Progenitor cell of endocrine pancreas (in vitro differentiated cells): ENCODE measurements around the gene SNRK. TPM values are rescaled to one million over a fixed set of nuclear protein-coding genes. Genes with fewer than 3 reads are reported as not detected.

Experiments
- DNase-seq: peaks from one replicate; pipeline ENCODE4 v3.0.0; 2021; ENCODE audit warnings: low spot score; ENCODE audit not compliant: unreplicated experiment
- H3K27ac Mint-ChIP-seq: 2 replicates; pipeline ENCODE4 v1.8.0; 2021; ENCODE audit warnings: mild to moderate bottlenecking, moderate library complexity, mixed read lengths
- H3K27me3 Mint-ChIP-seq: 2 replicates; pipeline ENCODE4 v1.8.0; 2021; ENCODE audit warnings: mixed read lengths
- H3K36me3 Mint-ChIP-seq: 2 replicates; pipeline ENCODE4 v1.8.0; 2022; ENCODE audit warnings: mixed read lengths; ENCODE audit not compliant: insufficient read depth
- H3K4me1 Mint-ChIP-seq: 2 replicates; pipeline ENCODE4 v1.8.0; 2021; ENCODE audit warnings: low read depth, mixed read lengths
- H3K4me3 Mint-ChIP-seq: 2 replicates; pipeline ENCODE4 v1.8.0; 2021; ENCODE audit warnings: low read depth, mild to moderate bottlenecking, moderate library complexity, mixed read lengths
- H3K9me3 Mint-ChIP-seq: 2 replicates; pipeline ENCODE4 v1.8.0; 2021; ENCODE audit warnings: low read depth, mixed read lengths
- CTCF ChIP-seq: fragments of 200-600 bp; sonication (generic); IDR thresholded peaks from one replicate; pipeline ENCODE4 v1.5.0; 2021; ENCODE audit warnings: antibody characterized with exemption, mild to moderate bottlenecking; ENCODE audit not compliant: unreplicated experiment
- total RNA-seq: library from RNA; stranded (reverse); gene quantifications from 2 replicates; pipeline ENCODE4 v1.2.1, GENCODE V29; 2021

The SNRK gene
- total RNA-seq, 1 donor from 2014 or later: 23.6 TPM

- no peak overlapping the region for H3K4me3 Mint-ChIP-seq
- peak overlapping the region; percentile 23 for H3K27ac Mint-ChIP-seq
- no peaks in the 10 kb centered on the region for H3K27me3 Mint-ChIP-seq
- no peak for DNase-seq
- peaks cover 12% of the 10 kb centered on the region for H3K4me1 Mint-ChIP-seq
- H3K9me3 Mint-ChIP-seq: peaks cover 2% of the 10 kb centered on the region
- no peak for TF ChIP-seq CTCF
- H3K36me3 Mint-ChIP-seq: peaks cover 14% of the 10 kb centered on the region
Measured at GRCh38 chr3:43317461-43318316, 31.3 kb downstream of the SNRK start.

- H3K27me3 Mint-ChIP-seq: no peaks in the 10 kb centered on the region
- H3K27ac Mint-ChIP-seq: peak overlapping the region; percentile 73
- no peak for TF ChIP-seq CTCF
- H3K4me3 Mint-ChIP-seq: no peak overlapping the region
- peaks cover 3% of the 10 kb centered on the region for H3K9me3 Mint-ChIP-seq
- peaks cover 12% of the 10 kb centered on the region for H3K4me1 Mint-ChIP-seq
- peaks cover 12% of the 10 kb centered on the region for H3K36me3 Mint-ChIP-seq
- DNase-seq: no peak
Measured at GRCh38 chr3:43319376-43319775, 33.0 kb downstream of the SNRK start.

- Mint-ChIP-seq H3K27me3 (no peaks in the 10 kb centered on the region), H3K27ac (no peak overlapping the region), H3K9me3 (peaks cover 3% of the 10 kb centered on the region), H3K36me3 (peaks cover 12% of the 10 kb centered on the region), H3K4me3 (no peak overlapping the region), H3K4me1 (peaks cover 12% of the 10 kb centered on the region)
- no peak for TF ChIP-seq CTCF
- DNase-seq: no peak
Measured at GRCh38 chr3:43319794-43320193, 33.5 kb downstream of the SNRK start.

- peaks cover 12% of the 10 kb centered on the region for H3K4me1 Mint-ChIP-seq
- H3K4me3 Mint-ChIP-seq: no peak overlapping the region
- H3K27ac Mint-ChIP-seq: no peak overlapping the region
- H3K36me3 Mint-ChIP-seq: peaks cover 12% of the 10 kb centered on the region
- no peak for TF ChIP-seq CTCF
- no peak for DNase-seq
- no peaks in the 10 kb centered on the region for H3K27me3 Mint-ChIP-seq
- peaks cover 3% of the 10 kb centered on the region for H3K9me3 Mint-ChIP-seq
Measured at GRCh38 chr3:43320288-43320687, 33.9 kb downstream of the SNRK start.

GRCh38 chr3:43323541-43323940 is 37.2 kb downstream of the SNRK start:
- DNase-seq: no peak
- no peak overlapping the region for H3K4me3 Mint-ChIP-seq
- TF ChIP-seq CTCF: no peak
- peaks cover 3% of the 10 kb centered on the region for H3K9me3 Mint-ChIP-seq
- no peak overlapping the region for H3K27ac Mint-ChIP-seq
- peaks cover 12% of the 10 kb centered on the region for H3K36me3 Mint-ChIP-seq
- peaks cover 20% of the 10 kb centered on the region for H3K4me1 Mint-ChIP-seq
- no peaks in the 10 kb centered on the region for H3K27me3 Mint-ChIP-seq
